GM18511 (cell line): ENCODE data around the gene AOPEP.

Experiments
- ATAC-seq: cut with Tn5 transposase; IDR thresholded peaks from one replicate; pipeline ENCODE4 v1.9.1; 2021; ENCODE audit warnings: mild to moderate bottlenecking, moderate library complexity; ENCODE audit not compliant: unreplicated experiment

Gene AOPEP

GRCh38 chr9:94758031-94758430 lies 31.5 kb downstream of the AOPEP start:
- no peak for ATAC-seq

GRCh38 chr9:94758880-94759279 lies 32.4 kb downstream of the AOPEP start:
- ATAC-seq, result no peak

- ATAC-seq, result no peak
Measured at GRCh38 chr9:94760010-94760409, 33.5 kb downstream of the AOPEP start.

- no peak for ATAC-seq
Measured at GRCh38 chr9:94760660-94761059, 34.2 kb downstream of the AOPEP start.

- ATAC-seq, result no peak
Measured at GRCh38 chr9:94761481-94761880, 35.0 kb downstream of the AOPEP start.

- ATAC-seq, result no peak
Measured at GRCh38 chr9:94767331-94768072, 41.0 kb downstream of the AOPEP start.

- no peak for ATAC-seq
Measured at GRCh38 chr9:94768766-94769165, 42.3 kb downstream of the AOPEP start.

GRCh38 chr9:94770334-94770733 lies 43.8 kb downstream of the AOPEP start:
- no peak for ATAC-seq

GRCh38 chr9:94771096-94771495 lies 44.6 kb downstream of the AOPEP start:
- no peak for ATAC-seq

- no peak for ATAC-seq
Measured at GRCh38 chr9:94772144-94772543, 45.6 kb downstream of the AOPEP start.

- ATAC-seq, result no peak
Measured at GRCh38 chr9:94772639-94773303, 46.3 kb downstream of the AOPEP start.

GRCh38 chr9:94773655-94774054 lies 47.2 kb downstream of the AOPEP start:
- ATAC-seq, result no peak

- no peak for ATAC-seq
Measured at GRCh38 chr9:94778013-94778412, 51.5 kb downstream of the AOPEP start.

GRCh38 chr9:94779031-94779430 lies 52.5 kb downstream of the AOPEP start:
- ATAC-seq, result no peak

- no peak for ATAC-seq
Measured at GRCh38 chr9:94779693-94780290, 53.3 kb downstream of the AOPEP start.

- no peak for ATAC-seq
Measured at GRCh38 chr9:94780516-94780950, 54.0 kb downstream of the AOPEP start.

- ATAC-seq, result no peak
Measured at GRCh38 chr9:94782355-94783101, 56.0 kb downstream of the AOPEP start.

GRCh38 chr9:94783102-94783682 lies 56.7 kb downstream of the AOPEP start:
- no peak for ATAC-seq

GRCh38 chr9:94783928-94784327 lies 57.4 kb downstream of the AOPEP start:
- ATAC-seq, result no peak

- no peak for ATAC-seq
Measured at GRCh38 chr9:94785215-94786169, 59.0 kb downstream of the AOPEP start.
